Suprapubic skin (tissue), 3 donors: ENCODE results near the gene KIAA0408.
"Not testable (repeated sequence)": the region's sequence is repeated elsewhere in the genome, so short reads cannot be mapped to it uniquely, and the experiment has no call there.

ENCODE experiments used
- POLR2A ChIP-seq, 2 donors: fragments of 450-650 bp; IDR thresholded peaks; one replicate each; pipeline ENCODE4 v1.6.1; 2017; ENCODE audit warnings: antibody characterized with exemption in 2 of 2, mild to moderate bottlenecking in 2 of 2, moderate library complexity in 2 of 2
- TF ChIP-seq, protein P1 (sequence below), 2 donors: fragments of 200-600 bp in 1 of 2; fragments of 450-650 bp in 1 of 2; sonication (generic) in 1 of 2; IDR thresholded peaks; one replicate each; pipeline ENCODE4 v1.5.1; 2016 to 2019; ENCODE audit warnings: antibody characterized with exemption in 2 of 2, mild to moderate bottlenecking in 1 of 2, moderate library complexity in 1 of 2

DNA sequence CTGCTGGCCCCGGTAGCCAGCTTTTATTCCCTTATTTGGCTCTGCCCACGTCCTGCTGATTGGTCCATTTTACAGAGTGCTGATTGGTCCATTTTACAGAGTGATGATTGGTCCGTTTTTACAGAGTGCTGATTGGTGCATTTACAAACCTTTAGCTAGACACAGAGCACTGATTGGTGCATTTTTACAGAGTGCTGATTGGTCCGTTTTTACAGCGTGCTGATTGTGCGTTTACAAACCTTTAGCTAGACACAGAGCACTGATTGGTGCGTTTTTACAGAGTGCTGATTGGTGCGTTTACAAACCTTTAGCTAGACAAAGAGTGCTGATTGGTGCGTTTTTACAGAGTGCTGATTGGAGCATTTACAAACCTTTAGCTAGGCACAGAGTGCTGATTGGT is 30.6 kb downstream of the KIAA0408 start:
- TF ChIP-seq, protein P1, sequence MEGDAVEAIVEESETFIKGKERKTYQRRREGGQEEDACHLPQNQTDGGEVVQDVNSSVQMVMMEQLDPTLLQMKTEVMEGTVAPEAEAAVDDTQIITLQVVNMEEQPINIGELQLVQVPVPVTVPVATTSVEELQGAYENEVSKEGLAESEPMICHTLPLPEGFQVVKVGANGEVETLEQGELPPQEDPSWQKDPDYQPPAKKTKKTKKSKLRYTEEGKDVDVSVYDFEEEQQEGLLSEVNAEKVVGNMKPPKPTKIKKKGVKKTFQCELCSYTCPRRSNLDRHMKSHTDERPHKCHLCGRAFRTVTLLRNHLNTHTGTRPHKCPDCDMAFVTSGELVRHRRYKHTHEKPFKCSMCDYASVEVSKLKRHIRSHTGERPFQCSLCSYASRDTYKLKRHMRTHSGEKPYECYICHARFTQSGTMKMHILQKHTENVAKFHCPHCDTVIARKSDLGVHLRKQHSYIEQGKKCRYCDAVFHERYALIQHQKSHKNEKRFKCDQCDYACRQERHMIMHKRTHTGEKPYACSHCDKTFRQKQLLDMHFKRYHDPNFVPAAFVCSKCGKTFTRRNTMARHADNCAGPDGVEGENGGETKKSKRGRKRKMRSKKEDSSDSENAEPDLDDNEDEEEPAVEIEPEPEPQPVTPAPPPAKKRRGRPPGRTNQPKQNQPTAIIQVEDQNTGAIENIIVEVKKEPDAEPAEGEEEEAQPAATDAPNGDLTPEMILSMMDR (IDR thresholded peaks at IDR 0.05): not testable (repeated sequence)
- TF ChIP-seq POLR2A (IDR thresholded peaks at IDR 0.05): not testable (repeated sequence)
